HG03159 (cell line): Measurements from ENCODE around the gene VPS26C.
"Not testable (repeated sequence)": the region's sequence is repeated elsewhere in the genome, so short reads cannot be mapped to it uniquely, and the experiment has no call there.

Experiments
- ATAC-seq: cut with Tn5 transposase; IDR thresholded peaks from one replicate; pipeline ENCODE4 v1.9.1; 2021; ENCODE audit warnings: mild to moderate bottlenecking, moderate library complexity; ENCODE audit not compliant: unreplicated experiment

The VPS26C gene

DNA sequence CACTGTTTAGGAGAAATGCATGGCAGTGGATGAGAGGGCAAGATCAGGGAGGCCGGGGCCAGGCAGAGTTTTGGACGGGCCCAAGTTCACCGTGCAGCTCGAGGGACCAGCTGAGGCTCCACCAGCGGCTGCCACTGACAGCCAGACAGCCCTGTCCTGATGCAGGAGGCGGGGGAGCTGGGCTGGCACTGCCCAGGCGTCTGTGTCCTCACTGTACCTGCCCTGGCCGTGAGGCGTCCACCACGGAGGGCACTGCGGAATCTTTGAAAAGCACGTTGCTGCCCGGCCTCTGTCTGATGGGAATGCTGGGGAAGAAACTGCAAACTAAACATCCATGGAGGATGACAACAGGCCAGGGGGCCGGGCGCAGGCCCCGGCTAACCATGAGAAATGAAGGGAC lies 35.5 kb downstream of the VPS26C start:
- no peak for ATAC-seq

DNA sequence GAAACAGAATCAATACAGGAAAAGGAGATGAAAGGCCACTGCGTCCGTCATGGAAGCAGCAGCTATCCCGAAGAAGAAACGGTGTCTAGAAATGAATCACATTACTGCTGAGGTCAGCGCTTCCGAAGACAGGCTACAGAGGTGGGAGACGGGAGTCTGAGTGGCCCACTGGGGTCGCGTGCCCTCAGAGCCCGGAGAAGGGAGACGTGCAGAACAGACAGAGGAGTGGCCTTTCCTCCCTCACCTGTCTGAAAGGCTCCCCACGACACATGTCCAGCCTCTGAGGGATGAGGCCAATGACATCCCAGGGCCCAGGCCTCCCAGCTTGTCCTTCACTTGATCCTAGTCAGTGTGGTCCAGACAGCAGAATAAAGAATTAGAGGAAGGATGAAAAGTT lies 35.9 kb downstream of the VPS26C start:
- no peak for ATAC-seq

DNA sequence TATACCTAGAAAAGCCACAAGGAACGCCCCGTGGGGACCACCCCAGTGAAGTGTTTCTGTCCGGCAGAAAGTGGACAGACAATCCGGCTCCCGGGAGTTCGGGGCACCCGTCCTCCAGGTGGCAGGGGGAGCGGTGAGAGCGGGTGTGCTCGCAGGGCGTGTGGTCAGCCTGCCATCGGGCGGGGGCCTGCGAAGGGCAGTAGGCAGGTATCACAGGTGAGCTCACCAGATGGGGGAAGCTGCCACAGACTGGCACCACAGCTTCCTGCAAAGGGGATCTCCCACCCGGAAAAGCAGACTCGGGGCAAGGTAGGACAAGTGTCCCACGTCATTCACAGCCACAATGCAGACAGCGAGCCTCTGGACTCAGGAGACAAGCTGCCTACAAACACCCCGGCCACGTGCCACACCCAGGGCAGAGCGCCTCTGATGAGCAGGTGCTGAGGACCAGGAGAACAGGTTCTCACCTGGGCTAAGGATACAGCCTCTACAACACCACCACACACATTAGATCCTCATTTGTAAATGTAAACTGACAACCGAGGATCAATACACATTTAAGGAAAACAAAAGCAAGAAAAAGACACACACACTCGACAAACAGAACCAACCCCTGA lies 36.4 kb downstream of the VPS26C start:
- ATAC-seq = no peak

DNA sequence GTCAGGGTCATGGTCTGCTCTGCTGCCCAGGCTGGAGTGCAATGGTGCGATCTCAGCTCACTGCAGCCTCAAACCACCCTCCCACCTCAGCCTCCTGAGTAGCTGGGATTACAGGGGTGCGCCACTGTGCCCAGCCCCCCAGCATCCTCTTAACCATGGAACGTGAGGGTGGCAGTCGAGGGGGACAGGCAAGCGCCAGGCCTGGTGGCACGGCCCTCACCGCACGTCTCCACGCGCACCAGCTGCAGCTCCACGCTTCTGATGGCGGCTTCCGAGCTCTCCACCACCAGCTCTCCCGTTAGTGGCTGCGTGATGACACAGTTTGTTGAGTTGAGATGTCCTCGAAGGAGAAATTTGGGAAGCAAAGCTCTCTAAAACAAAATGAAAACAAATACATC lies 39.1 kb downstream of the VPS26C start:
- ATAC-seq = no peak

DNA sequence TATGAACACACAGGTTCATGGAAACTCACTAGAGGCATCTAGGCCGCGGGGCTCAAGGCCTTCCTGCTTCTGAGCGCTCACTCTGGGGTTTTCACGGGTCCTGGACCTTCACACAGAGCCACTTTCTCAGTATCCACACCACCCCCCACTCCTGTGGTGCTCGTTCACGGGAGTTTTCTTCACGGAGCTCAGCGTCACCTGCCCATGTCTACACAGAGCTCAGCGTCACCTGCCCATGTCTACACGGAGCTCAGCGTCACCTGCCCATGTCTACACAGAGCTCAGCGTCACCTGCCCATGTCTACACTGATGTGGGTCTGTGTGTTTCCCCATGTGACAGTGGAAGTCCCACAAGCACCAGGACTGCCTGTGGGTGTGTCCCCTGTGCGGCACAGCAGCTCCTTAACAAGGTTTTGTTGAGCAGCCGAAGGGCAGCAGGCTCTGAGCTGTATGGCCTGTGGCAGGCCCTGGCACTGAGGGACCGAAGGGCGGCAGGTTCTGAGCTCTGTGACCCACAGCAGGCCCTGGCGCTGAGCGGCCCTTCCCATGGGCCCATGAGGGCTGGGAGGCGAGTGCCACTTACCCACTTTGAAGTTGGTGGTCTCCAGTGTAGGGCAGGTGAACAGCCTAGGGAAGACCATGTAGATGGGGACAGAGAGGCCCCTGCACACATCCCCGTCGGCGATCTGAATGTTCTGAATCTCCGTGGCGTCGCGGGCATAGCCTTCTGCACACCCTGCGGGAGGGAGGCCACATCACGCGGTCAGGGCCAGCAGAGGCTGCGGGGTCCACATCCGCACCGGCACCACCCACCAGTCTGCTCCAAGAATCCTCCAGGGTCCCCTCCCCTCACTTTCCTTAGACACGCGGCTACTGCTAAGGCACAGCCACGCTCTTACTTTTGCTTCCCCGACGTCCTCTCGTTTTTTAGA lies 39.8 kb downstream of the VPS26C start:
- no peak for ATAC-seq

DNA sequence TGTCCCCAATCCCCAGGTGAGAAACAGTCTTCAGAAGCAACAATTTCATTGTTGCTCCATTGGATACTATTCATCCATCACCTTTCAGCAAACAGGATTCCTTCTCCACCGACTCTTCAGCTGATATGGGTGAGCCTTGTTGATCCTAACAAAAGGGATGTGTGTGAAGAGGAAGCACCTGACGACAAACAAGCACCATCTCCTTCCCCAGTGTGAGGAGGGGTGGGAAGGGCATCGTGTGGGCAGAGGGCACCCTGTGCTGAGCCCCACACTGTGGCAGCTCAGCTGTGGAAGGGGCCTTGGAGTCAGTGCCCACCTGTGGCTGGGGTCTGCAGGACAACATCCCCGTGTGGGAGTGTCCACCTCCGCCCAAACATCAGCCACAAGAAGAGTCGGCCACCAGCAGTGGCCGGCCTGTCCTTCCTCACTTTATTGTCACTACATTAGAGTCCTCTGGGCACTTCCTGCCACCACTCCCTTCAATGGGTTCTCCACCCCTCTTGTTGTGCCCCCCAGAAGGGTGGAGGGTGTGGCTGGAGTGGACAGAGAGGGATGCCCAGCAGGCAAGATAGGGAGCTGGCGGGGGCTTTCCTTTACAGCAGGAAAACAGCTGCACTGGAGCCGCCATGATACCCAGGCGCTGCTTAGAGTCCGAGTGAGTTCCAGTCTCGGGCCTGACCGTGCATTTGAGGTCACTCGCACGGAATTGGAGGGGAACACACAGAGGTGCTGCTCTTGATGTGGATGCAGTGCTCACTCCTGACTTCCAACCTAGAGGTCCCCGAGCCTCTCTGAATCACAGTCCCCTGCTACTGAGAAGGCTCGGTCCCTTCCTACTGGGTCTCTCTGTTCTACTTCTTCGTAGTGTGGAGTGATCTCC lies 40.9 kb downstream of the VPS26C start:
- no peak for ATAC-seq

DNA sequence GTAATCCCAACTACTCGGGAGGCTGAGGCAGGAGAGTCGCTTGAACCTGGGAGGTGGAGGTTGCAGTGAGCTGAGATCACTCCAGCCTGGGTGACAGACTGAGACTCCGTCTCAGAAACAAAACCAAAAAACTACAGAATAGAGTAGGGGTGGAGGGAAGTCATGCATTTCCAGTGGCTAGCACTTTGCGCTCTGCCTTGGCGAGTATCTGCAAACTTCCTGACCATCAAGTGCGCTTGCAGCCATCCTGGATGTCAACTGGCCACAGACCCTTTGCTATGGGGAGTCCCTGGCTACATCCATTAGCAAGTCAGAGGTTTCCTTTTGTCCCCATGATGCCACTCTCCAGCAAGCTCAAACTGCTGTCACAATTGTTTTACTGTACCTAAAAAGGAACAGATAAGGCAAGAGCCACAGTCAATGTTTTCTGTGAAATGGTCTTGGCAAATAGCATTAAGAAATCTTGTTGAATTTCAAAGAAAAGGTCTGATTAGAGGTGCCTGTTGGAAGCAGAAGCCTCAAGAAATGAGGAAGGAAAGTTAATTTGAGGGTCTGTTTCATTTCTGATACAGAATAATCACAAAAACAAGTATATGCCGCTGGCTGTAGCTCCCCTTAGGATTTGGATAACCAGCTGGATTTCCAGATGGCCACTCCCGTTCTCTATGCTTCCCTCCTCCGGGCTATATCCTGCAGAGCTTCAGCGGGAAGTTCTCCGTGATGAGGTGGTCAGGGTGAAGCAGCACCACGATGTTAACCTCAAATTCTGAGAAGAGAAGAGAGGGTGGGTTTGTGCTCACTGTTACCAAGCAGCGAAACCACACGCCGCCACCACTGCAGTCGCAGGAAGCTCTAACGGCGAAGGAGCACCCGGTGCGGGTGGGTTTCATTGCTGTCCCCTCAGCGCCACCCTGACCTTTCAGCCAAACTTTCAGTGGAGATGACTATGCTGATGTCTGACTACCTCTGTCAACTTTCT lies 42.0 kb downstream of the VPS26C start:
- ATAC-seq = no peak

DNA sequence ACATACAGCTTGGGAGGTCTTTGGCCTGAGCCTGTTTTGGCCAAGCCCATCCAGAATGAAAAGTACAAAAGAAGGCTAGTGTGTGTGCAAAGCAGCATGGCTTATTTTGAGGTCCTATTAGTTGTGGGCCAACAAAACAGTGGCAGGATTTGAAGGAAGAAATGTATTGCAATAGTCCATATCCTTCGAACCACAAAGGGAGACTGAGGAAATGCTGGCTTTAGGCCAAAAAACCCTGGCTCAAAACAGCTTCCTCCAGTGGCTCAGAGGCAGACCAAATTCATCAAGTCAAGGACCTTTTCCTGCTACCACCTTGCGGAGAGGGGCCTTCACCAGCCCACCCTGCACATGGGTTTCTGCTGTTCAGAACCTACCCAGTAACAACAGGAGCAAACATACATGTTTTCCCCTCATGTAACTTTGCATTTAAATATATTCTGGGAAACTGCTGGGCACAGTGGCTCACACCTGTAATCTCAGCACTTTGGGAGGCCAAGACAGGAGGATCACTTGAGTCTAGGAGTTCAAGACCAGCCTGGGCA lies 43.3 kb downstream of the VPS26C start:
- no peak for ATAC-seq

DNA sequence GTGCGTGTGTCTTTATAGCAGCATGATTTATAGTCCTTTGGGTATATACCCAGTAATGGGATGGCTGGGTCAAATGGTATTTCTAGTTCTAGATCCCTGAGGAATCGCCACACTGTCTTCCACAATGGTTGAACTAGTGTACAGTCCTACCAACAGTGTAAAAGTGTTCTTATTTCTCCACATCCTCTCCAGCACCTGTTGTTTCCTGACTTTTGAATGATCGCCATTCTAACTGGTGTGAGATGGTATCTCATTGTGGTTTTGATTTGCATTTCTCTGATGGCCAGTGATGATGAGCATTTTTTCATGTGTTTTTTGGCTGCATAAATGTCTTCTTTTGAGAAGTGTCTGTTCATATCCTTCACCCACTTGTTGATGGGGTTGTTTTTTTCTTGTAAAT lies 44.9 kb downstream of the VPS26C start:
- not testable (repeated sequence) for ATAC-seq

DNA sequence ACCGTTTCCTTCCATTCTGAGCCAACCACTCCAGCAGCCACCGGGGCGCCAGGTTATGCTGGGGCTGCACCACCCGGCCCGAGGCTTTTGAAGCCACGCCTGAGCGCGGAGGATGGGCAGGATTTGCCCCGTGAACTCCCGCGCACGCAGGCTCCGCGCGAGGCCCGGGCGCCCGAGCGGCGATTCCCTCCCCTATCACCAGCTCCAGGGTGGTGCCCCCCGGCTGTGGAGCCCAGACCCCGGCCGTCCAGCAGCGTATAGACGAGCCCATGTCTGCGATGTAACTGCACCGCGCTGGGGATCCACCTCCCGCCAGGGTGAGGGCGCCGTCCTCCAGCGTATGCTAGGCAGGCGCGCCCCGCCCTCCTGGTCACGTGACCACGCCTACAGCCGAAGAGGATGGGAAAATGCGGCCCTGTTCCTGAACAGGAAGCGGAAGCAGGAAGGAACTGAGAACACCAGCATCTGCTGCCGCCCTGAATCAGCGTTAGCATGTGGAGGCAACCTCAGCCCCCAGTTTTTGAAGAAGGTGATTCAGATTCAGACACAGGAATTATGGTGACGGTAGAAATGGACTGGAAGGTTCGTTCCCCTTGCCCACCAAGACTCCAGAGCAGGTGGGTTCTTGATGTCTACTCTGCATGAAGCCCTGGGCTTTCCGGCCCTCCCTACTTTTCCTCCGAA lies 46.0 kb downstream of the VPS26C start:
- ATAC-seq = peak; percentile 83

DNA sequence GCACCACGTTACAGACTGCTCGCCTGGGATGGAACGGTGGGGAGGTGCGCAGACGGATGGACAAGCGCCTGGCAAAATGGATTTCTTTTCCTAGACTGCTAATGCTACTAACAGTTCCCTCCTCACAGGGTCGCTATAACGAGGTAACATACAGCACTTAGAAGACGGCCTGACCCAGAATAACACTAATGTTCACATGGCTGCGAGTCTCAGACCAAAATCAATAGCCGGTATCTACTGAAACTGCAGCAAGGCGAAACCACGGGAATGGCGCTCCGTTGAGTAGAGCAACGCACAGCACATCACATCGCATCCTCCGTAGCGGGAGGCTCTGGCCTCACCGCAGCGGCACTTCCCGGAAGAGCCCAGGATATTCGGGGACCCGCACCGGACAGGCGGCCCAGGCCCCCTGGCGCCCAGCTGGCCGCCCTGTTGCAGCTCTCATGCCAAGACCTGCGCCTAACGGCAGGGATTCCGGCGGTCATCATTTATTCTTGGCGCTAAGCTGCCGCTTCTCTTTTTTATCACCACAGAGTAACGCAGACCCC lies 46.6 kb downstream of the VPS26C start:
- ATAC-seq = peak; percentile 14

DNA sequence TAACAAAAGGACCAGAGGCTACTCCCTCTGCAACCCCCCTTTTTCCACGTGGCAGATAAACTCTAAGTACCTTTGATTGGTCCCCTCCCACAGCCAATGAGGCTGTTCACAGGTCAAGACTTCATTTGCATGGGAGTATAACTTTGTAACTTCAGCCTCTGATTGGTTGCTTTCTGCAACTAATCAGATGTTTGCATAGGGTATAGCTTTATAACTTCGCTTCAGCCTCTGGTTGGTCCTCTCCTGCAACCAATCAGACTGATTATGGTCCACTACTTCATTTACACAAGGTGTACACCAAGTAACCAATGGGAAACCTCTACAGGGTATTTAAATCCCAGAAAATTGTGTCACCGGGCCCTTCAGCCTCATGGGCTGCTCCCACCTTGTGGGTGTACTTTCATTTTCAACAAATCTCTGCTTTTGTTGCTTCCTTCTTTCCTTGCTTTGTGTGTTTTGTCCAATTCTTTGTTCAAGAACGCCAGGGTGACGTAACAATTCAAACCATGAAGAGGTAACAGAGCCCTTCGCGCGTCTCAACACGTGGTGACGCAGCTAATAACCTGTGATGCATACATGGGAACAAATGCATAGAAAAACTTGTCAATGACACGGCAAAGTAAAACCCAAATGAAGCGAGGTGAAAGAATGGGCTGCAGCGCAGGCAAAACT lies 47.2 kb downstream of the VPS26C start:
- ATAC-seq = no peak

DNA sequence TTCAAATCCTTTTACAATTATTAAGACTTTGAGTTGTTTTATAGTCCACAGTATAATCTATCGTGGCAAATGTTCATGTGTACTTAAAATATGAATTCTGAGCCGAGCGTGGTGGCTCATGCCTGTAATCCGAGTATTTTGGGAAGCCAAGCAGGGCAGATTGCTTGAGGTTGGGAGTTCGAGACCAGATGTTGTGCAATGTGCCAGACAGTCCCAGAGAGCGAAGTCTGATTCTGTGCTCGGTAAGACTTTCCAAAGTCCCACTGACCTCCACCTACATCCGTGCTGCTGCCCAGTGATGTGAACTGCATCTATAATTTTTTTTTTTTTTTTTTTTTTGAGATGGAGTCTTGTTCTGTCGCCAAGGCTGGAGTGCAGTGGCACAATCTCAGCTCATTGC lies 52.2 kb downstream of the VPS26C start:
- no peak for ATAC-seq

DNA sequence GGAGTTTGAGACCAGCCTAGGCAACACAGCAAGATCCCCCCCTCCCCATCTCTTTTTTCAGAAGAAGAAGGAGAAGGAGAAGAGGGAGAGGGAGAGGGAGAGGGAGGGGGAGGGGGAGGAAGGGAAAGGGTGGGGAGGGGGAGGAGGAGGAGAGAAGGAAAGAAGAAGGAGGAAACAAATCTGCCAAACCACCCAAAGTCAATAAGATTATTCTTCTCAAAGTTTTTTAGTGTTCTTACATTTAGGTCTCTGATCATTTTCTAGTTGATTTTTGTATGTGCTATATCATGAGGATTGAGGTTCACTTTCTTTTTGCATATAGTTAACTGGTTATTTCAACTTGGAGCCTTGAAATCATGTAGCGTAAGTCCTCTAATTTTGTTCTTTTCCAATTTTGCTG lies 56.3 kb downstream of the VPS26C start:
- no peak for ATAC-seq

DNA sequence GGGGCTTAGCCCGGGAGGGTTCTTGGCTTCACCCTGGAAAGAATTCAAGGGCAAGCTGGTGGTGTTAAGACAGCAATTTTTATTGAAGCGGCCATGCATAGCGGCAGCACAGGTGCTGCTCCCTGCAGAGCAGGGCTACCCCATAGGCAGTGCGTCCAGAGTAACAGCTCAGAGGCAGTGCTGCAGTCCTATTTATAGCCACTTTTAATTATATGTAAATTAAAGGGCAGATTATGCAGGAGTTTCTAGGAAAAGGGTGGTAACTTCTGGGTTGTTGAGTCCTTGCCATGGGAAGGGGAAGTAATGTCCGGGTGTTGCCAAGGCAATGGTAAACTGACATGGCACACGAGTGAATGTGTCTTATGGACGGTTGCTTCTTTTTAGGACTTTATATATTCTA lies 57.0 kb downstream of the VPS26C start:
- ATAC-seq = no peak

DNA sequence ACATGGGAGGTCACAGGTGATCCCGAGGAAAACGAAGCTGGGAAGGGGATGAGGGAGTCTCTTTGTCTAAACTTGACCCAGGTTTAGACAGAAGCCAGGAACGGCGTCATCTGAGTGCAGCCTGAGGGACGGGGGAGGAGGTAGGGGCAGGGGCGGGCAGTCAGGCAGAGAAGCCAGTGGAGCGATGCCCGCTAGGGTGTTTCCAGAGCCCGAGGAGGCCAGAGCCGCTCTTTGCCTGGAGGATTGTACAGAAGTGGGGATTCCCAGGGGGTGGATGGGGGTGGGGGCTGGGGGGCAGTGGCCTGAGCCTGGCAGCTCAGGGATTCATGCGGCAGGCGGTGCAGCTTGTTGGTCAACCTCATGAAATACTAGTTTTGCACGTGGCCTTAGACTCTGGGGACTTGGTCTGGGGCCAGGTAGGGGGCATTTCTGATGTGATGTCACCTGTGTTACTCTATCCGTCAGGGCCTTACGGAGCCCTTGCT lies 58.4 kb downstream of the VPS26C start:
- peak; percentile 41 for ATAC-seq

DNA sequence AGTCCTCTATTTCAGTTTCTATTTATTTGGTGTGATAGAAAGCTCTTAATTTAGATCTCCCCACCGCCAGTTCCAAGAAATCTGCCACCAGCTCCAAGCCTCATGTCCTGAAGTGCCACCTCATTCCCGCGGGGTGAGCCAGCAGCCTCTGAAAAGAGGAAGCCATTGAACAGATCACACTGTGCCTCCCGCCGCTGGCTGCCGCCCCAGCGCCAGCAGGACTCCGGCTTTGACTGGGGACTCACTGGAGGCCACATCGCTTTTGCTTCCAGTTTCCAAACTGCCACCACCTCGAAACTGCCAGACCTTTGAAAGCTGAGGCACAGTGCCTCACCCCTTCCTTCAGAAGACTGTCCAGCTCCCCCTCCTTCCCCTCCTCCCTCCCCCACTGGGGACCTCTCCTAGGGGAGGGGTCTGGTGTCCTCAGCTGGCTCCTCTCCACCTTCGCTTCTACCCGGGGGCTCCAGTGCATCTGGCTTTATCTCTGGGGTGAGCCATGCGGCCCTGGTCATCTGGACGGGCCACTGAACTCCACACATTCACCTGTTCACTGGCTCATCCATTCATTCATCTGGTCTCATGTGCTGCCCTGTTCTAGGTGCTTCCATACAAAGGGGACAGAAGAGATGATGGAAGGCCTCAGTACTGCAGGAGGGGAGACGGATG lies 58.9 kb downstream of the VPS26C start:
- ATAC-seq = peak; percentile 63
